GM18498 (cell line): Measurements from ENCODE around the gene IRX1.

ENCODE experiments used
- ATAC-seq: cut with Tn5 transposase; IDR thresholded peaks from one replicate; pipeline ENCODE4 v1.9.1; 2021; ENCODE audit warnings: mild to moderate bottlenecking, moderate library complexity; ENCODE audit not compliant: unreplicated experiment

Gene IRX1

GRCh38 chr5:3595006-3595961 is at the start of gene IRX1:
TSS of gene IRX1 (plus strand) at chr5:3595832. CDS start at chr5:3596106, 274 bp downstream.
- ATAC-seq = no peak

- ATAC-seq = no peak
Observed at GRCh38 chr5:3546028-3546427, 49.6 kb upstream of the IRX1 start.

- ATAC-seq = no peak
Observed at GRCh38 chr5:3564116-3564515, 31.5 kb upstream of the IRX1 start.

GRCh38 chr5:3564827-3565518 is 30.7 kb upstream of the IRX1 start:
- ATAC-seq = no peak

GRCh38 chr5:3584724-3585531 is 10.7 kb upstream of the IRX1 start:
- no peak for ATAC-seq

- ATAC-seq = no peak
Observed at GRCh38 chr5:3590161-3590966, 5.3 kb upstream of the IRX1 start.

- ATAC-seq = no peak
Observed at GRCh38 chr5:3590967-3591900, 4.4 kb upstream of the IRX1 start.

GRCh38 chr5:3592298-3592697 is 3.3 kb upstream of the IRX1 start:
- no peak for ATAC-seq

GRCh38 chr5:3593771-3594509 is 1.7 kb upstream of the IRX1 start:
- ATAC-seq = no peak

- ATAC-seq = no peak
Observed at GRCh38 chr5:3594510-3595005, 1.1 kb upstream of the IRX1 start.

GRCh38 chr5:3596261-3596825 is 711 bp downstream of the IRX1 start:
- no peak for ATAC-seq

GRCh38 chr5:3596857-3597166 is 1.2 kb downstream of the IRX1 start:
- no peak for ATAC-seq

- ATAC-seq = no peak
Observed at GRCh38 chr5:3597167-3598007, 1.8 kb downstream of the IRX1 start.

GRCh38 chr5:3598207-3598606 is 2.6 kb downstream of the IRX1 start:
- no peak for ATAC-seq

GRCh38 chr5:3598769-3599211 is 3.2 kb downstream of the IRX1 start:
- no peak for ATAC-seq

- ATAC-seq = no peak
Observed at GRCh38 chr5:3599226-3600105, 3.8 kb downstream of the IRX1 start.
